SK-N-SH treated with all-trans-retinoic acid at 6 μM for 48 hours (cell line): ENCODE data around the gene HGS.

Source experiments
- ARNTL ChIP-seq: fragments of 450-650 bp; formaldehyde crosslinking; IDR thresholded peaks from 2 replicates; pipeline ENCODE4 v1.5.0; 2020; ENCODE audit warnings: low read depth, mild to moderate bottlenecking, moderate library complexity, borderline replicate concordance
- BACH2 ChIP-seq: fragments of 250-450 bp; sonication (Bioruptor Pico); IDR thresholded peaks from 2 replicates; pipeline ENCODE4 v1.9.0; 2021; ENCODE audit warnings: mild to moderate bottlenecking, borderline replicate concordance
- GLIS3 ChIP-seq: fragments of 250-450 bp; sonication (Bioruptor Pico); IDR thresholded peaks from 2 replicates; pipeline ENCODE4 v1.5.0; 2020; ENCODE audit warnings: mild to moderate bottlenecking, moderate library complexity
- SNAI2 ChIP-seq: fragments of 250-450 bp; sonication (Bioruptor Pico); IDR thresholded peaks from 2 replicates; pipeline ENCODE4 v1.5.0; 2020; ENCODE audit warnings: mild to moderate bottlenecking, moderate library complexity
- TOX ChIP-seq: fragments of 250-450 bp; sonication (Bioruptor Pico); IDR thresholded peaks from 2 replicates; pipeline ENCODE4 v1.8.0; 2021; ENCODE audit warnings: mild to moderate bottlenecking, moderate library complexity, borderline replicate concordance
- ZC3H10 ChIP-seq: fragments of 250-450 bp; sonication (Bioruptor Pico); IDR thresholded peaks from 2 replicates; pipeline ENCODE4 v1.5.1; 2021; ENCODE audit warnings: mild to moderate bottlenecking, moderate library complexity
- ZFP3 ChIP-seq: fragments of 250-450 bp; sonication (Bioruptor Pico); IDR thresholded peaks from 2 replicates; pipeline ENCODE4 v1.5.0; 2020; ENCODE audit warnings: mild to moderate bottlenecking, moderate library complexity
- ZNF8 ChIP-seq: fragments of 450-650 bp; formaldehyde crosslinking; IDR thresholded peaks from 2 replicates; pipeline ENCODE4 v1.5.0; 2020; ENCODE audit warnings: mild to moderate bottlenecking, moderate library complexity
- TF ChIP-seq, protein P1 (sequence below): fragments of 250-450 bp; sonication (Bioruptor Pico); IDR thresholded peaks from 2 replicates; pipeline ENCODE4 v1.5.1; 2021; ENCODE audit warnings: mild to moderate bottlenecking, moderate library complexity
- TF ChIP-seq, protein P2 (sequence below): fragments of 250-450 bp; sonication (Bioruptor Pico); IDR thresholded peaks from 2 replicates; pipeline ENCODE4 v1.8.0; 2020; ENCODE audit warnings: mild to moderate bottlenecking, moderate library complexity, borderline replicate concordance
- TF ChIP-seq, protein P3 (sequence below): fragments of 250-450 bp; sonication (Bioruptor Pico); IDR thresholded peaks from 2 replicates; pipeline ENCODE4 v1.5.1; 2020; ENCODE audit warnings: low read depth, mild to moderate bottlenecking, moderate library complexity
- TF ChIP-seq, protein P4 (sequence below): fragments of 250-450 bp; sonication (Bioruptor Pico); IDR thresholded peaks from 2 replicates; pipeline ENCODE4 v1.8.0; 2021; ENCODE audit warnings: low read depth, mild to moderate bottlenecking, moderate library complexity, borderline replicate concordance

DNA sequence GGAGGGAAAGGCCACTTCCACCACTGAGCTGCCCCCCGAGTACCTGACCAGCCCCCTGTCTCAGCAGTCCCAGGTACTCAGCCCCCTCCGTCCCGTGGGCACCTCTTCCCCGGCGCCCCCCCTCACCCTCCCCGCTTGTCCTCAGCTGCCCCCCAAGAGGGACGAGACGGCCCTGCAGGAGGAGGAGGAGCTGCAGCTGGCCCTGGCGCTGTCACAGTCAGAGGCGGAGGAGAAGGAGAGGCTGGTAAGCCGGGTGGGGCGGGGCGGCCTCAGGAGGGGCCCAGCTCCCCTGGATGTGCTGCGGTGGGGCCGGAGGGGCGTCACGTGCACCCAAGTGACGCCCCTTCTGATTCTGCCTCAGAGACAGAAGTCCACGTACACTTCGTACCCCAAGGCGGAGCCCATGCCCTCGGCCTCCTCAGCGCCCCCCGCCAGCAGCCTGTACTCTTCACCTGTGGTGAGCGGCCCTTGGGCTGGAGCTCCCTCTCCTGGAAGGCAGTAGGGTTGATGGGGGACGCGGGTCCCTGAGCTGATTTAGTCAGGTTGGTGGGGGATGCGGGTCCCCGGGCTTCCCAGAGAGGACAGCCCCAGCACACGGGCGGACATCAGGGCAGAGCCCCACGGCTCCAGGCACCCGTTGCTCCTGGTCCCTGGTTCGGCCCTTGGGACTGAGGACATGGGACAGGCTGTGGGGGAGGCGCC, 9.8 kb downstream of the HGS start:
- no peak for TF ChIP-seq ZNF8 (CRISPR knock-in tag)
- TF ChIP-seq, protein P1, sequence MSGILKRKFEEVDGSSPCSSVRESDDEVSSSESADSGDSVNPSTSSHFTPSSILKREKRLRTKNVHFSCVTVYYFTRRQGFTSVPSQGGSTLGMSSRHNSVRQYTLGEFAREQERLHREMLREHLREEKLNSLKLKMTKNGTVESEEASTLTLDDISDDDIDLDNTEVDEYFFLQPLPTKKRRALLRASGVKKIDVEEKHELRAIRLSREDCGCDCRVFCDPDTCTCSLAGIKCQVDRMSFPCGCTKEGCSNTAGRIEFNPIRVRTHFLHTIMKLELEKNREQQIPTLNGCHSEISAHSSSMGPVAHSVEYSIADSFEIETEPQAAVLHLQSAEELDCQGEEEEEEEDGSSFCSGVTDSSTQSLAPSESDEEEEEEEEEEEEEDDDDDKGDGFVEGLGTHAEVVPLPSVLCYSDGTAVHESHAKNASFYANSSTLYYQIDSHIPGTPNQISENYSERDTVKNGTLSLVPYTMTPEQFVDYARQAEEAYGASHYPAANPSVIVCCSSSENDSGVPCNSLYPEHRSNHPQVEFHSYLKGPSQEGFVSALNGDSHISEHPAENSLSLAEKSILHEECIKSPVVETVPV (CRISPR knock-in tag): no peak
- TF ChIP-seq, protein P2, sequence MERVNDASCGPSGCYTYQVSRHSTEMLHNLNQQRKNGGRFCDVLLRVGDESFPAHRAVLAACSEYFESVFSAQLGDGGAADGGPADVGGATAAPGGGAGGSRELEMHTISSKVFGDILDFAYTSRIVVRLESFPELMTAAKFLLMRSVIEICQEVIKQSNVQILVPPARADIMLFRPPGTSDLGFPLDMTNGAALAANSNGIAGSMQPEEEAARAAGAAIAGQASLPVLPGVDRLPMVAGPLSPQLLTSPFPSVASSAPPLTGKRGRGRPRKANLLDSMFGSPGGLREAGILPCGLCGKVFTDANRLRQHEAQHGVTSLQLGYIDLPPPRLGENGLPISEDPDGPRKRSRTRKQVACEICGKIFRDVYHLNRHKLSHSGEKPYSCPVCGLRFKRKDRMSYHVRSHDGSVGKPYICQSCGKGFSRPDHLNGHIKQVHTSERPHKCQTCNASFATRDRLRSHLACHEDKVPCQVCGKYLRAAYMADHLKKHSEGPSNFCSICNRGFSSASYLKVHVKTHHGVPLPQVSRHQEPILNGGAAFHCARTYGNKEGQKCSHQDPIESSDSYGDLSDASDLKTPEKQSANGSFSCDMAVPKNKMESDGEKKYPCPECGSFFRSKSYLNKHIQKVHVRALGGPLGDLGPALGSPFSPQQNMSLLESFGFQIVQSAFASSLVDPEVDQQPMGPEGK (CRISPR knock-in tag): no peak
- TF ChIP-seq, protein P3, sequence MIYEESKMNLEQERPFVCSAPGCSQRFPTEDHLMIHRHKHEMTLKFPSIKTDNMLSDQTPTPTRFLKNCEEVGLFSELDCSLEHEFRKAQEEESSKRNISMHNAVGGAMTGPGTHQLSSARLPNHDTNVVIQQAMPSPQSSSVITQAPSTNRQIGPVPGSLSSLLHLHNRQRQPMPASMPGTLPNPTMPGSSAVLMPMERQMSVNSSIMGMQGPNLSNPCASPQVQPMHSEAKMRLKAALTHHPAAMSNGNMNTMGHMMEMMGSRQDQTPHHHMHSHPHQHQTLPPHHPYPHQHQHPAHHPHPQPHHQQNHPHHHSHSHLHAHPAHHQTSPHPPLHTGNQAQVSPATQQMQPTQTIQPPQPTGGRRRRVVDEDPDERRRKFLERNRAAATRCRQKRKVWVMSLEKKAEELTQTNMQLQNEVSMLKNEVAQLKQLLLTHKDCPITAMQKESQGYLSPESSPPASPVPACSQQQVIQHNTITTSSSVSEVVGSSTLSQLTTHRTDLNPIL (CRISPR knock-in tag): no peak
- TF ChIP-seq GLIS3: no peak
- no peak for TF ChIP-seq ARNTL (CRISPR knock-in tag)
- no peak for TF ChIP-seq TOX (CRISPR knock-in tag)
- TF ChIP-seq ZC3H10 (CRISPR knock-in tag): no peak
- TF ChIP-seq ZFP3 (CRISPR knock-in tag): no peak
- no peak for TF ChIP-seq SNAI2 (CRISPR knock-in tag)
- TF ChIP-seq, protein P4, sequence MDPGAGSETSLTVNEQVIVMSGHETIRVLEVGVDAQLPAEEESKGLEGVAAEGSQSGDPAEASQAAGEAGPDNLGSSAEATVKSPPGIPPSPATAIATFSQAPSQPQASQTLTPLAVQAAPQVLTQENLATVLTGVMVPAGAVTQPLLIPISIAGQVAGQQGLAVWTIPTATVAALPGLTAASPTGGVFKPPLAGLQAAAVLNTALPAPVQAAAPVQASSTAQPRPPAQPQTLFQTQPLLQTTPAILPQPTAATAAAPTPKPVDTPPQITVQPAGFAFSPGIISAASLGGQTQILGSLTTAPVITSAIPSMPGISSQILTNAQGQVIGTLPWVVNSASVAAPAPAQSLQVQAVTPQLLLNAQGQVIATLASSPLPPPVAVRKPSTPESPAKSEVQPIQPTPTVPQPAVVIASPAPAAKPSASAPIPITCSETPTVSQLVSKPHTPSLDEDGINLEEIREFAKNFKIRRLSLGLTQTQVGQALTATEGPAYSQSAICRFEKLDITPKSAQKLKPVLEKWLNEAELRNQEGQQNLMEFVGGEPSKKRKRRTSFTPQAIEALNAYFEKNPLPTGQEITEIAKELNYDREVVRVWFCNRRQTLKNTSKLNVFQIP (CRISPR knock-in tag): no peak
- no peak for TF ChIP-seq BACH2
